ENCODE measurements around the gene FOXD3.
A peak's percentile ranks its signal among the peaks of the same experiment; 100 is the strongest.

The FOXD3 gene

GRCh38 chr1:63289135-63289534 is 33.2 kb upstream of the FOXD3 start:
- no peak for TF ChIP-seq CTCF (IDR thresholded peaks at IDR 0.05)

GRCh38 chr1:63294803-63295594 is 27.4 kb upstream of the FOXD3 start:
- TF ChIP-seq CTCF (IDR thresholded peaks at IDR 0.05), result no peak

- TF ChIP-seq CTCF (IDR thresholded peaks at IDR 0.05), result no peak
Observed at GRCh38 chr1:63304410-63304809, 18.0 kb upstream of the FOXD3 start.

- TF ChIP-seq CTCF (IDR thresholded peaks at IDR 0.05), result no peak
Observed at GRCh38 chr1:63305043-63305442, 17.3 kb upstream of the FOXD3 start.

GRCh38 chr1:63307196-63307794 is 15.1 kb upstream of the FOXD3 start:
- no peak for TF ChIP-seq CTCF (IDR thresholded peaks at IDR 0.05)

GRCh38 chr1:63316598-63316983 is 5.8 kb upstream of the FOXD3 start:
- TF ChIP-seq CTCF (IDR thresholded peaks at IDR 0.05), result no peak

GRCh38 chr1:63316984-63317816 is 5.2 kb upstream of the FOXD3 start:
- TF ChIP-seq CTCF (IDR thresholded peaks at IDR 0.05), result peak; percentile 68

Data from LNCAP (cell line).